ENCODE measurements around the gene IGF2R.
"Not testable (repeated sequence)": the region's sequence is repeated elsewhere in the genome, so short reads cannot be mapped to it uniquely, and the experiment has no call there.

The IGF2R gene

DNA sequence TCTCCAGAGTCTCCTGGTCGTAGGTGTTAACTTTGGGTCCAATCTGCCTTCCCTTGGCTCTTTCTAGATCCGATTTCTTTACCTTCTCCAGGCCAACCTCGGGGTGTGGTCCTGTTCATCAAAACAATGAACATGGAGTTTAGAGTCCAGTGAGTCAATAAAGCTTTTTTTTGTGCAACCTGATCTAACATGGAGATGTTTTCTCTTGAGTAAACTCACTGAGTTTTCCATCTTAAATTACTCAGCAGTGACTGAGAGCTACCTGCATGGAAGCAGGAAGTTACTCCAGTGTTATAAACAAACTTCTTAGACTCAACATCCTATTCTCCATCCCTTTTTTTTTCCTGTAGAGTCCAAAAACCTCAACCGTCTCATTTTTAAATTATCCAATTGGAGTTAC lies 137.8 kb downstream of the IGF2R start:
- no peak for DNase-seq

DNA sequence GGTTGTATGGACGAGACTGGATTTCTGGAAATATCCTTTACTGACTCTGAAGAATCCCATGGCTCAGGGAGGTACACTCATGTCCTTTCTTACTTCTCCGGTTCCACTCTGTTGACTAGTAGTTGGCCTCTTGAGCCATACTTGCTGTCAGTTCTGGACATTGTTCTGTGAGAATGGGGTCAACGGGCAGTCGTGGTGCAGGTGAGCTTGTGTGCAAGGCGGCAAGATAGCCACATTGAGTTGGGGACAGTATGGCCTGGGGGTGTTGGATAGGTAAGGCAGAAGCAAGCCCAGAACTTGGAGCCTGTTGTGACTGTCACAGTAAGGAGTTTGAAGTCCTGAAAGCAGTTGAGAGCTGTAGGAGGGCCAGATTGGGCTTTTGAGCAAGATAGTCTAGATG lies 139.2 kb downstream of the IGF2R start:
- DNase-seq = no peak

DNA sequence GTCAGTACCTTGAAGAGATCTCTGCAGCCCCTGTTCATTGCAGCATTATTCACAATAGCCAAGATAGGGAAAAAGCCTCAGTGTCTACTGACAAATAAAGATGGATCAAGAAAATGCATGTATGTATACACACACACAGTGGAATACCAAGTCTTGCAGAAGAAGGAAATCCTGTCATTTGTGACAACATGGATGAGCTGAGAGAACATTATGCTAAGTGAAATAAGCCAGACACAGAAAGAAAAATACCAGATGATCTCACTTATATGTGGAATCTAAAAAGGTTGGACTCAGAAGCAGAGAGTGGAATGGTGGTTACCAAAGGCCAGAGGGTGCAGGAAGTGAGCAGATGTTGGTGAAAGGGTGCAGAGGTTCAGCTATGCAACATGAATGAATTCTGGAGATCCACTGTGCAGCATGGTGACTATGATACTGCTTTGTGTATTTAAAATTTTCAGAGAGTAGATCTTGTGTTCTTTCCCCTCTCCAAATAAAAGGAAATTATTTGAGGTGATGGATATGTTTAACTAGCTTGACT lies 141.8 kb downstream of the IGF2R start:
- no peak for DNase-seq

DNA sequence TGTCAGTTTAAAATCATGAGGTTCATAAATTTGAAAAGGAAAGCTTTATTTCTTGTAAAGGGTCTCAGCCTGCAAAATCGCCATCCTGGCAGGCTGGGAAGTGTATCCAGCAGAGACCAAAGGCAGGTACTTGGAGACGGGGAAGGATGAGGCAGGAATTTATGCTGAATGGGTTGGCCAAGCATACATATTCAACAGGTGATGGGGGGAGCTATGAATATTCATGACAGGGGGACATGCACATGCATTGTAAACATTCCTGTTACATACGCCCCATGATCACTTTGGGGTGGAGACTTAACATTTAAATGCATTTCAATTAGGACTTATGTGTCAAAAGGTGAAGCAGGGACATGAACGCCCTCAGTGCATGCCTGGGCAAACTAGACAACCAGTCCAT lies 142.9 kb downstream of the IGF2R start:
- no peak for DNase-seq

DNA sequence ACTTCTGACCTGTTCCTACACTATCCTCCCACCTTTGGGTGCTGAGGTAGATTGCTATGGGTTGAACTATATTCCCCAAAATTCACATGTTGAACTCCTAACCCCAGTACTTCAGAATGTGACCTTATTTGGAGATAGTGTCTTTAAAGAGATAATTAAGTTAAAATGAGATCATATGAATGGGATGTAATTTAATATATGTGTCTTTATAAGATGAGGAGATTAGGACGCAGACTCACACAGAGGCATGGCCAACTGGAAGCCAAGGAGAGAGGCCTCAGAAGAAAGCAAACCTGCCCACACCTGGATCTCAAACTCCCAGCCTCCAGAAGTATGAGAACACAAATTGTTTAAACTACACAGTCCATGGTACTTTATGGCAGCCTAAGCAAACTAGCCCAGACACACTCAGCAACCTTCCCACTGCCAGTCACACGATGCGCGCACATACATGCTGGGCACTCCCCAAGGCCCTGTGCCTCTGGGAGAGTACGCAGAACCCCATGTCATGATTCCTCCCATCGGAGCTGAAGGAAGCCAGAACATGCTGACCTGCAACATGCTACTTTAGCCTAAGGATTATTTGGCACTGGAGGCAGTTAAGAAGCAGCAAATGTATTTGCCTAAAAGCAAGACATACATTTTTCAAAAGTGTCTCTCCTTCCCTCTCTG lies 143.9 kb downstream of the IGF2R start:
- DNase-seq = no peak

DNA sequence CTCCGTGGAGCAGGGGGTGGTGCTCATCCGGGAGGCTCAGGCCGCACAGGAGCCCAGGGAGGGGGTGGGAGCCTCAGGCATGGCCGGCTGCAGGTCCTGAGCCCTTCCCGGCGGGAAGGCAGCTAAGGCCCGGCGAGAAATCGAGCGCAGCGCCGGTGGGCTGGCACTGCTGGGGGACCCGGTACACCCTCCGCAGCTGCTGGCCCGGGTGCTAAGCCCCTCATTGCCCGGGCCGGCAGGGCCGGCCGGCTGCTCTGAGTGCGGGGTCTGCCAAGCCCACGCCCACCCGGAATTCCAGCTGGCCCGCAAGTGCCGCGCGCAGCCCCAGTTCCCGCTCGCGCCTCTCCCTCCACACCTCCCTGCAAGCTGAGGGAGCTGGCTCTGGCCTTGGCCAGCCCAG lies 145.7 kb downstream of the IGF2R start:
- not testable (repeated sequence) for DNase-seq

DNA sequence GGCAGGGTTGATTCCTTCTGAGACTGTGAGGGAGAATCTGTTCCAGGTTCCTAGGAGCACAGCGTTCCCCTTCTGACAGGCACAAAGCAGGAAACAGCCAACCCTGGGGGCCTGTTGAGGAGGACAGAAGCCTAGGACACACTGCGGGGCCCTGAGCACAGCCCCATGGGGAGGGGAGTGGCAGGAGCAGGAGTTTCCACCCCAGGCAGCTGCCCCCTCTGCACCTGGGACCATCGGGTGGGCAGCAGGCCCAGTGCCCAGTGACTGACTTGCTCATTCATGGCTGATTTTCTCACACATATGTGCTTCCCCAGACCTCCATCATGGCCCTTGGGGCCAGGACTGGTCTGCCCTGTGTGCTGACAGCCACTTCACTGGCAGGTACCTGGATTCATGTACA lies 146.5 kb downstream of the IGF2R start:
- no peak for DNase-seq

DNA sequence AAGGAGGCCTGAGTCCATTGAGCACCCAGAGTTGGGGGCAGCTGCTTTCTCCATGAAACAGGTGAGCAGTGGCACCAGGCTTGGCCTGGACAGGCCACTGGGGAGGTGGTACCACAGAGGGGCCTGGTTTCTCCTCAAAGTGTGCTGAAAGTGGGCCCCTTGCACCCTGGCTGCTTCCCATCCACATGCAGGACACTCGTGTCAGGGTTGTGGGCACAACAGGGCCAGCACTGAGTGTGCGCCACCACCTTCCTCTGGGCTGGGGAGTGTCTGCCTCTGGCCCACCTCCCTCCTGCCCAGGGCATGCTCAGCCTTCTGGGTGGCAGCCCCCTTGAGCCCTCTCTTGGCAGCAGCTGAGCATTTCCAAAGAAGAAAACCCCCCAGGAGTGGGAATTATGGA lies 147.5 kb downstream of the IGF2R start:
- no peak for DNase-seq

DNA sequence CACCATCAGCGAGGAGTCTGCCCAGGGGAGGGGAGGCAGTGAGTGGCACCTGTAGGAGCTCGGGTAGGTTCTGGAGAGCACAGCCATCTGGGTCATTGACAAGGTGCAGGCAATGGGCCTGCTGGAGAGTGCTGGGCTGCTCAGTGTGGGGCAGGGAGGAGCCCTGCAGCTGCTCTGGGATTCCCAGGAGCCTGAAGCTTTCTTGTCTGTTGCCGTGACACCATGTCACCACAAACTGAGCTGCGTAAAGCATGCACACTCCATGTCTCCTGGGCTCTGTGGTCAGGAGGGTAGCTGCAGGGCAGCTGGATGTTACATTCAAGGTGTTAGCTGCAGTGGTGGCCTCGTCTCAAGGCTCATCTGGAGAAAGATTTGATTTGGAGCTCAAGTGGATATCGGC lies 148.3 kb downstream of the IGF2R start:
- no peak for DNase-seq

DNA sequence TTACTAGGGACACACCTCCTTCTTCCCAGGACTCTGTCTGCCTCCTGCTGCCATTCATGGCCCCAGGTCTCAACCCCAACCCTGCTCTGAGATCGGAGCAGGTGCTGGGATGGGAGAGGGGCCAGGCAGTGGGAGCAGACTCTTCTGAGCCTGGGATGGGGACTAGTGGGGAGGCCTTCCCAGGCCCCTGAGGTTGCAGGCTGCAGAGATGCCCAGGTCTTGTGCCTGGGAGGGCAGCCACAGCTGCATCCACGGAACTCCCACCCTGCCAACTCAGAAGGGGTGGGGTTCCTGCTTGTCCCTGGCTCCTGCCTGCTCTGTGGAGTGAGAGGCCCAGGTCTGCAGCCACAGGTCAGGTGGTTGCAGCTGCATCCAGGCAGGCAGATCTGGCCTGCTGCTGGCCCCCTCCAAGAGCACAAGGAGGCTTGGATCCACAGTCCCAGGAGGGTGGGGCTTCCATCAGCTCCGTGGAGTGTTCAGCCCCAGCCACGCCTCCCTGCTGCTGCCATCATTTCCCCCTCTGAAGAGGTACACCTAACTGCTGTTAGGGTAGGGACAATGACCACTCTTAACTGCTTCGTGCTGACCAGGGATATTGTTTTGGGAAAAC lies 149.8 kb downstream of the IGF2R start:
- no peak for DNase-seq

DNA sequence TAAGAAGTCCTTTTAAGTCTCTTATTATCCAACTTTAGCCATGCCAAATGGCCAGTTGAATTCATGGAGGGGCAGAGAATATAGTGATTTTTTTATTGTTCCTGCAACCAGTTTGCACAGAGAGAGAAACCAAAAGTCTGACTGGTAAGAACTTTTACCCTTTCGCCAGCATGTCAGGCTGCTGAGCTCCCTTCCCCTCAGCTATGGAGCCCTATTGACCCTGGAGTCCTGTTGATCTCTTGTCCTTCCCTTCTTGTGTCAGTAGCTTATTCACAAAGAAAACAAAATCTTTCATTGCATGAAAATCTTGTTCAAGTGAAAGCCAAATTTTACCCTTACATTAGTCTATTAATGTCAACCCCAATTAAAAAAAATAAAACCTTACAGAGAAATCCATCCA lies 151.2 kb downstream of the IGF2R start:
- DNase-seq = no peak

DNA sequence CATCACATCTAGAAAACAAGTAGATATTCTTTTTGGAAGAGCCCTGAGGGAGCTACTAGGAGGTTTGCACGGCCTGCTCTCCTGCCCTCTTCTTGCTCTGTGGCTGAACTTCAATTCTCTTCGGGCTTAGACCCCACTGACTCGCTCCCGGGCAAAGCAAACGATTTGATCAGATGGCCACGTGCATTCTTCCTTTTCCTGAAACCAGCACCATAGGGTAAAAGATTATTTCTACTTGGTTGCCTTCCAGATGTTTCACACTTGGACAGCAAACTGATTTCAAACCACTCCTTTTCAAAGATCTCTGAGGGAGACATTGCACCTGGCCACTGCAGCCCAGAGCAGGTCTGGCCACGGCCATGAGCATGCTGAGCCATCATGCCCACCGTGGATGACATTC lies 152.7 kb downstream of the IGF2R start, which contains the start of gene SLC22A1:
TSS of gene SLC22A1 (plus strand) at position 258 of the 400 bp plus-strand sequence. CDS start at position 379, 121 bp downstream.
- no peak for DNase-seq

DNA sequence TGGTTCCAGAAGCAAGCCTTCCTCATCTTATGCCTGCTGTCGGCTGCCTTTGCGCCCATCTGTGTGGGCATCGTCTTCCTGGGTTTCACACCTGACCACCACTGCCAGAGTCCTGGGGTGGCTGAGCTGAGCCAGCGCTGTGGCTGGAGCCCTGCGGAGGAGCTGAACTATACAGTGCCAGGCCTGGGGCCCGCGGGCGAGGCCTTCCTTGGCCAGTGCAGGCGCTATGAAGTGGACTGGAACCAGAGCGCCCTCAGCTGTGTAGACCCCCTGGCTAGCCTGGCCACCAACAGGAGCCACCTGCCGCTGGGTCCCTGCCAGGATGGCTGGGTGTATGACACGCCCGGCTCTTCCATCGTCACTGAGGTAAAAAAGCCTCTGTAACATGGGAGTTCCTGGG lies 153.1 kb downstream of the IGF2R start:
- no peak for DNase-seq

DNA sequence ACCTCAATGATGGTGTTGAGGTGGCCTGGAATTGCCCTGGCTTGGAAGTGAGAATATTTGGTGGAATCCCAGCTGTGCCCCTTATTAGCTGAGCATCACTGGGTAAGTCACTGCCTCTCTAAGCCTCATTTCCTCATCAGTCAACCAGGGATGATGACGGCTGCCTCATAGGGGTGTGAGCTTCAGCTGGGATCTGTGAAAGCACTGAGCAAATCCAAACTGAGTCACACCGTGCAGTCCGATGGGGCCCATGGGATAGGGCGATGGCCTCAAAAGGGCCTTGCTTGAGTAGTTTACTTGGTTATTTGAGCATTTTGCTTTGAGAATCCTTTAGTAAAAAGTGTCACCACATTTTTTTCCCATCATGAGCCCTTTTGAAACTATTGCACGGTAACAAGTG lies 153.9 kb downstream of the IGF2R start:
- no peak for DNase-seq

DNA sequence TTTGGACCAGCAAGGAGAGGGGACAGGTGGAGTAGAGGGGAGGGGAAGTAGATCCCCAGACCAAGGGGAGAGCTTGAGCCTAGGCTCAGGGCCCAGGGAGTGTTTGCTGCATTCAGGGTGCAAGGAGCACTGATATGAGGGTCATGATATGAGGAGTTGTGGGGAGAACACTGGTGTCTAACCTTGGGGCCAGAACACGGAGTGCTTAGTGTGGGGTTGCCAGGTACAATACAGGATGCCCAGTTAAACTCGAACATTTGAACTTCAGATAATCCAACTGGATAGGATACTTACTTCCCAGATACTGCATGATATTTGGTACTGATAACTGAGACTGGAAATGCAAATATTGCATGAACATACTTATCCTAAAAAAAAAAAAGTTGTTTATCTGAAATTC lies 155.1 kb downstream of the IGF2R start:
- DNase-seq = no peak

DNA sequence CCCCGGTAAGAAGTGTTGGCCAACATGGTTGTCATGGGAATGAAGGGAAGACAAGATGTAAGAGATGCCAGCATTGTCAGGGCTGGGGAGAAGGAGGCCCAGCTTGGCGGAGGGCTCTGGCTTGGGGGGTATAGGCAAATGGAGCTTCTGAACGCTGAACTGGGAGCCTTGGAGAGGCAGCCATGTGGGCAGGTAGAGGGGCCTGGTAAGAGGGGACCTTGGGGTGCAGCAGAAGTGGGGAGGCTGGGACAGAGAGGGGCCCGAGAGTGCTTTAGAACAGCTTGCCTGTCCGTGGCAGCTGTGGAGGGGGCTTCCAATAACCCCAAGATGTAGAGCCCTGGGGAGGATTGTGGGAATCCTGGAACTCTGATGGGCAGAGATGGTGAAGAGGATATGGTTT lies 155.7 kb downstream of the IGF2R start:
- DNase-seq = no peak

DNA sequence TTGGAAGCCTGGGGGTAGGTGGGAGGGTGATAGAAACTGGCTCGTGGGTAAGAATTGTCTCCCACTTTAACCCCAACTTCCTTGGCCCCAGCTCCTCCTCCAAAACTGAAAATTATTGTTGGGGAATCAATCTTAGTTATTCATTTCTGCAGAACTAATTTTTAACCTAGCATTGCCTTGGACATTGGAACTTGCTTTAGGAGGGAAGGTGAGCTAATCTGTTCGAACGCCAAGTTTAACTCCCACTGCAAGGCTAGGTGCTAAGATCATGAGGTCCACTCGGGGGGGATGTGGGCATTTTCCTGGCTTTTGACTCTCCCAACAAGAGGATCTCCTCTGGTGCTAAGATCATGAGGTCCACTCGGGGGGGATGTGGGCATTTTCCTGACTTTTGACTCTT lies 156.2 kb downstream of the IGF2R start:
- not testable (repeated sequence) for DNase-seq

DNA sequence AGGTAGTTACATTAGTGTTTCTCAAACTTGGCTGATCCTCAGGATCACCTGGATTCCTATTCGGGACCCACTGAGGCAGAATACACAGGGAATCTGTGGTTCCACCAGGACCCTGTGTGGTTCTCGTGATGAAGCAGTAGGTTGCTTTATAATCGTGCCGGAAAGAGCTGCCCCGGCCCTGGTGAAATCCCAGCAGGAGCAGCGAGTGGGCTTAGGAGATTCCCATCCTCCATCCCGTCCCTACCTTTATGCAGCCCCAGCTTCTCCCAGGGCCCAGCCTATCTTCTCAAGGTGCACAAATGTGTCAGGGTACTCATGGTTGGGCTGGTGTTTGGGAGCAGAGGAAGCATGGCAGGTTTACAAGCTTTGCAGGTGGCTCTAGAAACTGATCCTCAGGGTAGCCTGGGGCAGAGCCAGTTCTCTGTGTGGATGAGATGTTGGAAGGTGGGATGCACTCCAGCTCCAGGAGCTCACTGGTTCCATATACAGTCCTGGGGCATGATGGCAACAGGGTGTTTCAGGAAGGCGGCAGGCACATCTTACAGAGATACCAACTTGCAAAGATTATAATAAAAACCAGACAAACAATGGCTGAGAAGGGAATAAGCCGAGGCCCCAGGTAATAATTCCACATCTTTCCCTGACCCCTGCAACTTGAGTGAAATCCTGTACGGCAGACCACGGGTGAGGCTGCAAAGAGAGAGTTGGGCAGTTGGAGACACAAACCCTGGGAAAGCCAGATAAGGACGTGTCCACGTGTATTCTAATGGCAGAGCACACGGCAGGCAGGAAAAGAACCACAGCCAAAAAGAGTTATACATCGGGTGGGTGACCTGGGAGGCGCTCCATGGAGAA lies 158.6 kb downstream of the IGF2R start:
- DNase-seq = no peak

DNA sequence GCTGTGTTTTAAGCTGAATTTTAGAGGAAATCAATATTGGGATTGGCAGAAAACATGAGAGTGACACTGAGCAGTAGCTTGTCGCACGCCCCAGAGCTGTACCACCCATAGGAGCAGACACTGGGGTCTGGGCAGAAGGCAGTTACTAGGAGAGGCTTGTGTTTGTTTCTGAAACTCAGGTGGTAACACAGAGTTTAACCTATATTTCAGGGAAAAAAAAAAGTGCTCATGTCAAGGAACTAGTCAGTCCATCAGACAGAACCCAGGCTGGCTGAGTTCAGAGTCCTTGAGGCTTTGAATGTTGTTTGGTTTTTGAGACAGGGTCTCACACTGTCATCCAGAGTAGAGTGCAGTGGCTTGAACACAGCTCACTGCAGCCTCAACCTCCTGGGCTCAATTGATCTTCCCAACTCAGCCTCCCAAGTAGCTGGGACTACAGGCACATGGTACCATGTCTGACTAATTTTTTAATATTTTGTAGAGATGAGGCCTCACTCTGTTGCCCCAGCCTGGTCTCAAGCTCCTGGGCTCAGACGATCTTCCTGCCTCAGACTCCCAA lies 159.3 kb downstream of the IGF2R start:
- no peak for DNase-seq

DNA sequence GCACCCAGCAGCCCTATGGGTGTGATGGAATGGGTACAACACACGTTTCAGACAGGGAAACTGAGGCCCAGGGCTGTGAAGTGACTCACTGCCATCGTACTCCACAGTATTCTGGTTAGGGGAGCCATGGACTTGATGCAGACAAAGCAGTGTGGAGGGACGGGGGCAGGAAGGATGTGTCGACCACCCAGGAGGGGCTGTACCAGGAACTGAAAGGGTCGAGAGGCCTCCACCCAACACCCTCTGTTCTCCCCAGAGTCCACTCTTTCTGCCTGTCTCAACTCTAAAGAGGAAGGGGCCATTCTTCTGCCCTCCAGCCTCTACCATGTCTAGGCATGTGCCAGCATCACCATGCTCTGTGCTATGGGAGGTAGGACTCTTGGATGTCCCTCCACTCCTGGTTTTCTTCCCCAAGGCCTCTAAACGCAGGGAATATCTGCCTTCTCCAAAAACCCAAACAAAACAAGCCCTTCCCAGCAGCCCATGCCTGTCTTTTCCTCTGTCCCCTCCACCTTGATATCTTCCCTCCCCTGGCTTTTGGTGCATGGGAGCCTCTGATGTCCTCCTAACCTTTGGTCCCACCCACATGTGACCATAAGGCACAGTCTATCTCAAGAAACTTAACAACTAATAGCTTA lies 160.1 kb downstream of the IGF2R start:
- no peak for DNase-seq

DNA sequence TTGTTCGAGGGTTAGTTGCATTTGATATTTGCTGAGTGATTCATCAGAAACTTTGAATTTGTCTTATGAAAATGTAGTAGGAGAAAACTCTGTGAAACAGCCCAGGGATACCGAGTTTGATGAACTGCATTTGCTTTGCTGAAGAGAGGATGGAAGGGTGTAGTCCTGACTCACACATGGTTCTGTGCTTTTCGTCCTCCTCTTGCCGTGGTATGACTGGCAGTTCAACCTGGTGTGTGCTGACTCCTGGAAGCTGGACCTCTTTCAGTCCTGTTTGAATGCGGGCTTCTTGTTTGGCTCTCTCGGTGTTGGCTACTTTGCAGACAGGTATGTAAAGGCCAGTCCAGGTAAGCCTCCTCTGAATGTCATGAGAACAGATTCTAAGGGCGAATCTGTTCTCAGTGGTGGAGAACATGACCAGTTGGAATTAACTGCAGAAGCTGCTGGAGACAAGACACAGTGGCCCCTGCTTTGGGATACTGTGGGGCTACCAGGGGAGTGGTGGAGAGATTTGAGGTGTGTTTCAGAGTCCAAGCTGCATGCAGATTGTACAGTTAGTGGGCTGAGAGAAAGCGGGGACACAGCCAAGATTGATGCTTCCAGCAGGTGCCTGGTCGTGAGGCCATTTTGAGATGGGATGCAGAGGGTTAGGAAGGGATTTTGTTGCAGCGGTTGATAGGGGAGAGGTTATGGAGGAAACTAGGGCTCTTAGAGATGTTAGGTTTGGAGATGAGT lies 161.2 kb downstream of the IGF2R start:
- DNase-seq = no peak
